H9 (cell line): Measurements from ENCODE around the gene LIN7C. TPM values are rescaled to one million over a fixed set of nuclear protein-coding genes. Genes with fewer than 3 reads are reported as not detected.

Experiments used
- DNase-seq: peaks from one replicate; pipeline ENCODE4 v3.0.0-alpha.2; 2017
- H2AFZ ChIP-seq: one replicate; pipeline ENCODE4 v1.6.1; 2013; ENCODE audit warnings: mild to moderate bottlenecking, low read length, control low read depth, moderate library complexity
- H2AK5ac ChIP-seq: 2 replicates; pipeline ENCODE4 v1.6.1; 2013; ENCODE audit warnings: low read length, control low read depth, mixed read lengths; ENCODE audit not compliant: insufficient read length
- H2BK120ac ChIP-seq: one replicate; pipeline ENCODE4 v1.6.1; 2013; ENCODE audit warnings: low read depth, mild to moderate bottlenecking, low read length, control low read depth, inconsistent platforms; ENCODE audit not compliant: poor library complexity, severe bottlenecking
- H2BK12ac ChIP-seq: 2 replicates; pipeline ENCODE4 v1.6.1; 2013; ENCODE audit warnings: low read length, control low read depth, mixed read lengths, low read depth; ENCODE audit not compliant: insufficient read length
- H2BK15ac ChIP-seq: 2 replicates; pipeline ENCODE4 v1.6.1; 2013; ENCODE audit warnings: low read depth, low read length, control low read depth
- H2BK20ac ChIP-seq: one replicate; pipeline ENCODE4 v1.6.1; 2013; ENCODE audit warnings: low read depth, mild to moderate bottlenecking, low read length, control low read depth, inconsistent platforms; ENCODE audit not compliant: poor library complexity, severe bottlenecking
- H2BK5ac ChIP-seq: 2 replicates; pipeline ENCODE4 v1.6.1; 2013; ENCODE audit warnings: low read length, control low read depth, mixed read lengths; ENCODE audit not compliant: insufficient read length
- H3K14ac ChIP-seq: 2 replicates; pipeline ENCODE4 v1.6.1; 2013; ENCODE audit warnings: low read length, control low read depth; ENCODE audit not compliant: insufficient read depth
- H3K18ac ChIP-seq: 2 replicates; pipeline ENCODE4 v1.6.1; 2013; ENCODE audit warnings: low read depth, mild to moderate bottlenecking, mixed read lengths, low read length, control low read depth; ENCODE audit not compliant: insufficient read length
- H3K23ac ChIP-seq: 2 replicates; pipeline ENCODE4 v1.6.1; 2013; ENCODE audit warnings: low read length, control low read depth, mixed read lengths, low read depth; ENCODE audit not compliant: insufficient read length
- H3K23me2 ChIP-seq: 2 replicates; pipeline ENCODE4 v1.6.1; 2013; ENCODE audit warnings: low read depth, mild to moderate bottlenecking, mixed read lengths, low read length, control low read depth; ENCODE audit not compliant: insufficient read length, poor library complexity, severe bottlenecking
- H3K27ac ChIP-seq: 2 replicates; pipeline ENCODE4 v1.5.1; 2013; ENCODE audit warnings: low read length, control low read depth, mixed read lengths, low read depth; ENCODE audit not compliant: insufficient read length
- H3K27me3 ChIP-seq: 2 replicates; pipeline ENCODE4 v1.6.1; 2013; ENCODE audit warnings: low read length, control low read depth, inconsistent platforms; ENCODE audit not compliant: insufficient read depth
- H3K4ac ChIP-seq: 2 replicates; pipeline ENCODE4 v1.6.1; 2013; ENCODE audit warnings: low read depth, mild to moderate bottlenecking, control low read depth, inconsistent platforms, low read length, moderate library complexity
- H3K4me1 ChIP-seq: 2 replicates; pipeline ENCODE4 v1.6.1; 2013; ENCODE audit warnings: low read length, control low read depth, inconsistent platforms; ENCODE audit not compliant: insufficient read depth
- H3K4me2 ChIP-seq: 2 replicates; pipeline ENCODE4 v1.6.1; 2013; ENCODE audit warnings: low read length, control low read depth, mixed read lengths; ENCODE audit not compliant: insufficient read length, insufficient read depth
- H3K56ac ChIP-seq: 2 replicates; pipeline ENCODE4 v1.6.1; 2013; ENCODE audit warnings: low read depth, mild to moderate bottlenecking, mixed read lengths, low read length, control low read depth; ENCODE audit not compliant: insufficient read length
- H3K79me1 ChIP-seq: 2 replicates; pipeline ENCODE4 v1.6.1; 2013; ENCODE audit warnings: low read depth, mild to moderate bottlenecking, moderate library complexity, low read length, control low read depth, inconsistent platforms; ENCODE audit not compliant: insufficient read depth, poor library complexity, severe bottlenecking
- H3K79me2 ChIP-seq: 2 replicates; pipeline ENCODE4 v1.6.1; 2013; ENCODE audit warnings: low read length, control low read depth, inconsistent platforms; ENCODE audit not compliant: insufficient read depth
- H3K9ac ChIP-seq: 2 replicates; pipeline ENCODE4 v1.6.1; 2013; ENCODE audit warnings: low read length, control low read depth, mixed read lengths; ENCODE audit not compliant: insufficient read length; ENCODE audit errors: extremely low read depth
- H3K9me3 ChIP-seq: one replicate; pipeline ENCODE4 v1.6.1; 2013; ENCODE audit warnings: low read depth, low read length, inconsistent platforms; ENCODE audit not compliant: control insufficient read depth
- H3T11ph ChIP-seq: one replicate; pipeline ENCODE4 v1.6.1; 2013; ENCODE audit warnings: mild to moderate bottlenecking, low read length, control low read depth, inconsistent platforms
- H4K20me1 ChIP-seq: one replicate; pipeline ENCODE4 v1.6.1; 2013; ENCODE audit not compliant: control insufficient read depth, insufficient read length, insufficient read depth
- H4K5ac ChIP-seq: 2 replicates; pipeline ENCODE4 v1.6.1; 2013; ENCODE audit warnings: low read depth, mild to moderate bottlenecking, mixed read lengths, low read length, control low read depth; ENCODE audit not compliant: insufficient read length
- H4K8ac ChIP-seq: replicated peaks from 2 replicates; pipeline ENCODE4 v1.6.1; 2013; ENCODE audit warnings: low read length, control low read depth, mixed read lengths, low read depth; ENCODE audit not compliant: insufficient read length
- H4K91ac ChIP-seq: 2 replicates; pipeline ENCODE4 v1.6.1; 2013; ENCODE audit warnings: low read depth, mild to moderate bottlenecking, moderate library complexity, mixed read lengths, low read length, control low read depth; ENCODE audit not compliant: insufficient read length
- H3K27ac Mint-ChIP-seq, 3 experiments: 2 replicates in 2 of 3; 3 replicates in 1 of 3; pipeline ENCODE4 v1.8.0; 2020 to 2021; ENCODE audit warnings: mixed read lengths in 3 of 3, mild to moderate bottlenecking in 1 of 3, moderate library complexity in 1 of 3
- H3K27me3 Mint-ChIP-seq: 2 replicates; pipeline ENCODE4 v1.8.0; 2021; ENCODE audit warnings: low read depth, mild to moderate bottlenecking, moderate library complexity, mixed read lengths
- H3K36me3 Mint-ChIP-seq, 3 experiments: 2 replicates in 2 of 3; 3 replicates in 1 of 3; pipeline ENCODE4 v1.8.0; 2020 to 2021; ENCODE audit warnings: low read depth in 3 of 3, mixed read lengths in 3 of 3; ENCODE audit not compliant: insufficient read depth in 1 of 3
- H3K4me1 Mint-ChIP-seq, 2 experiments: 2 replicates each; pipeline ENCODE4 v1.8.0; 2020; ENCODE audit warnings: mixed read lengths in 2 of 2
- H3K4me3 Mint-ChIP-seq, 2 experiments: 2 replicates in 1 of 2; 3 replicates in 1 of 2; pipeline ENCODE4 v1.8.0; 2020 to 2021; ENCODE audit warnings: mild to moderate bottlenecking in 2 of 2, mixed read lengths in 2 of 2, moderate library complexity in 1 of 2
- H3K9me3 Mint-ChIP-seq, 2 experiments: 2 replicates in 1 of 2; 3 replicates in 1 of 2; pipeline ENCODE4 v1.8.0; 2020; ENCODE audit warnings: mild to moderate bottlenecking in 2 of 2, mixed read lengths in 2 of 2, moderate library complexity in 1 of 2
- WGBS: extraction: QIAGEN DNeasy Blood & Tissue Kit; methylation state at CpG from one replicate; pipeline ENCODE4 v1.1.7; 2013; ENCODE audit warnings: missing lambda C conversion rate, low lambda C conversion rate, mixed read lengths; ENCODE audit not compliant: insufficient read length; ENCODE audit errors: extremely low coverage; 5-methylcytosine and 5-hydroxymethylcytosine counted together
- total RNA-seq: library from RNA; stranded (reverse); gene quantifications from 2 replicates; pipeline ENCODE4 v1.2.1, GENCODE V29; 2021
- TF ChIP-seq, protein P1 (sequence below): fragments of 200-600 bp; sonication (generic); conservative IDR thresholded peaks from 3 replicates; pipeline ENCODE4 v1.8.0; 2021; ENCODE audit warnings: antibody characterized with exemption, mild to moderate bottlenecking

The LIN7C gene
- total RNA-seq, 1 experiment from 2014 or later, result 40.0 TPM

DNA sequence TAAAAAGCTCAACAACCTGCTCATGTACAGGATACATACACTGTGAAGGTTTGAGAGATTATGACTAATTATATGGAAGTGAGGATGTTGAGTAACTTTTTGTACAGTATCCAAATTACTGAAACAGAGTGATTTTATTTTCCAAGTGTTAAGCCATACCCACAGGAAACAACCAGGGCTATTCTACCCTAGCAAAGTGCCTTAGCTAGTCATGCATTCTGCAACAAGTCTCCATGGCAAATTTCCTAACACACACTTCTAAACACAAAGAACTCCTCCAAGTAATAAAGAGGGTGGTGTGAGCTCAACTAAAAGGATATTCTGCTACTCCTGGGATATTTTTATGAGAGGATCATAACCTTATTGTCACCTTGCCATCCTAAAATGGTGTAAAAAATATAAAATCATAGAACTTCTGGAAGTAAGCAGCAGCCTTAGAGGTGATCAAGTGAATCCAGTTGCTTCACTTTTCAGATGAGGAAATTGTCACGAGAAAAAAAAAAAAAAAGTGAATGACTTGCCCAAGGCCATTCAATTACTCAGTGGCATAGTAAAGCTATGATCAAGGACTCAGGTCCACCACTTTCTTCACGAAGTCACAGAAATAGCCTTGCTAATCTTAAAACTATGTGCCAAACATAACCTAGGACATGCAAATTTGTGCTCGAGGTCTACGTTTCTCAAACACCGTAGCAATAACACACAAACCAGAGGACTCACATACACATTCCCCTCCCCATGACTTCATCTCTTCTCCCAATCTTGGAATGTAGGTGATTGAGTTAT lies 38.2 kb downstream of the LIN7C start:
- H3K27me3 Mint-ChIP-seq, result no peaks in the 10 kb centered on the region
- H3K4me2 ChIP-seq, result peak overlapping the region; percentile 99
- H3K9me3 Mint-ChIP-seq, result peaks cover 3 to 7% of the 10 kb centered on the region in 2 experiments; a peak in 3 of 5 replicates

More for the DNA sequence above, 38.2 kb downstream of the LIN7C start:
- Histone ChIP-seq H3K79me2 (peaks cover 55% of the 10 kb centered on the region; the same call in 1 of the 2 replicates), H3K79me1 (peaks cover 7% of the 10 kb centered on the region), H3K23me2 (peaks cover 19% of the 10 kb centered on the region), H2BK12ac (no peak overlapping the region), H4K91ac (no peak overlapping the region), H2BK5ac (no peak overlapping the region), H4K5ac (no peak overlapping the region), H2BK20ac (no peak overlapping the region), H3K9ac (no peak overlapping the region), H3T11ph (no peak overlapping the region), H3K27ac (no peak overlapping the region), H2AK5ac (no peak overlapping the region), H4K8ac (no peak overlapping the region), H2BK15ac (no peak overlapping the region), H3K18ac (no peak overlapping the region), H3K4me1 (peaks cover 10% of the 10 kb centered on the region; the same call in 1 of the 2 replicates), H3K4ac (no peak overlapping the region), H2BK120ac (no peak overlapping the region), H2AFZ (no peak overlapping the region), H3K27me3 (no peaks in the 10 kb centered on the region), H3K14ac (no peak overlapping the region), H3K9me3 (no peaks in the 10 kb centered on the region), H4K20me1 (no peaks in the 10 kb centered on the region), H3K56ac (no peak overlapping the region), H3K23ac (no peak overlapping the region)
- H3K27ac Mint-ChIP-seq, result peak overlapping the region; percentile 33 to 50 (median 38); a peak in 1 of 7 replicates
- WGBS, result no CpG with 5 or more reads among the region's 5 CpGs
- peaks cover 15 to 47% (median 31%) of the 10 kb centered on the region in 3 experiments for H3K36me3 Mint-ChIP-seq
- H3K4me3 Mint-ChIP-seq, result peak overlapping the region in 1 of 2 experiments; percentile 80; a peak in 2 of 5 replicates
- TF ChIP-seq, protein P1, sequence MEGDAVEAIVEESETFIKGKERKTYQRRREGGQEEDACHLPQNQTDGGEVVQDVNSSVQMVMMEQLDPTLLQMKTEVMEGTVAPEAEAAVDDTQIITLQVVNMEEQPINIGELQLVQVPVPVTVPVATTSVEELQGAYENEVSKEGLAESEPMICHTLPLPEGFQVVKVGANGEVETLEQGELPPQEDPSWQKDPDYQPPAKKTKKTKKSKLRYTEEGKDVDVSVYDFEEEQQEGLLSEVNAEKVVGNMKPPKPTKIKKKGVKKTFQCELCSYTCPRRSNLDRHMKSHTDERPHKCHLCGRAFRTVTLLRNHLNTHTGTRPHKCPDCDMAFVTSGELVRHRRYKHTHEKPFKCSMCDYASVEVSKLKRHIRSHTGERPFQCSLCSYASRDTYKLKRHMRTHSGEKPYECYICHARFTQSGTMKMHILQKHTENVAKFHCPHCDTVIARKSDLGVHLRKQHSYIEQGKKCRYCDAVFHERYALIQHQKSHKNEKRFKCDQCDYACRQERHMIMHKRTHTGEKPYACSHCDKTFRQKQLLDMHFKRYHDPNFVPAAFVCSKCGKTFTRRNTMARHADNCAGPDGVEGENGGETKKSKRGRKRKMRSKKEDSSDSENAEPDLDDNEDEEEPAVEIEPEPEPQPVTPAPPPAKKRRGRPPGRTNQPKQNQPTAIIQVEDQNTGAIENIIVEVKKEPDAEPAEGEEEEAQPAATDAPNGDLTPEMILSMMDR, result no peak
- no peak for DNase-seq
- H3K4me1 Mint-ChIP-seq, result peaks cover 61 to 66% of the 10 kb centered on the region in 2 experiments
